GM12865 (cell line): ENCODE measurements around the gene PRMT2.
A peak's percentile ranks its signal among the peaks of the same experiment; 100 is the strongest.

Experiments used
- DNase-seq: peaks from one replicate; pipeline ENCODE4 v3.0.0; 2010; ENCODE audit warnings: low read depth
- H3K4me3 ChIP-seq: 2 replicates; pipeline ENCODE4 v1.5.1; 2011; ENCODE audit warnings: mild to moderate bottlenecking, low read depth, low read length, control low read depth
- CTCF ChIP-seq: IDR thresholded peaks from 2 replicates; pipeline ENCODE4 v1.5.1; 2011; ENCODE audit warnings: low read length, control low read depth, low read depth, inconsistent platforms; ENCODE audit not compliant: insufficient read depth; ENCODE audit errors: missing control alignments

Gene PRMT2

DNA sequence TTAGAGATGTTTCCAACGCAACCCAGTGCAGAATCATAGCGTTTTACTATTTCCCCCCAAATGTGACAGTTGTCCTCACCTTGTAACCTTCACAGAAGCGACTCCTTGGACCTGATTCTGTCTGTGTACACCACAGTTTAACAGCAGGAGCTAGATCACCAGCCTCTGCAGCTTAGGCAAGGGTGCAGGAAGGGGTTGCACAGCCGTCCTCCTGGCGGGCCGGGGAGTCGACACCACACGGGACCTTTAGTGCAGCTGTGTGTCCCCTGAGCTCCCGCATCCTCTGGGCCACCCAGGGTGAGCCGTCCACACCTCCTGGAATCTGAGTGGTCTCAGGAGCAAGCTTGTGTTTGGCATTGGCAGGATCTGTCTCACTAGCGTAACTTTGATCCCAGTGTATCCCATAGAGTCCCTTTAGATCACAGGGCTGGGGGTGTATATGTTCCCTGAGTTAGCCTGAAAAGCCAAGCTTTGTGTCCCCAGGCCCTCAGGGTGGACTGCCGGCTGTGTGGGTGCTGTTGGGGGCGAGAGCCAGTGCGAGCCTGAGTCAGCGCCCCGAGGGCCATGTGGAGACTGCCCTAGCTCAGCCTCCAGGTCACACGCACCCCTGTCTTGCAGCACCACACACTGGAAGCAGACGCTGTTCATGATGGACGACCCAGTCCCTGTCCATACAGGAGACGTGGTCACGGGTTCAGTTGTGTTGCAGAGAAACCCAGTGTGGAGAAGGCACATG, 27.5 kb downstream of the PRMT2 start:
- no peak overlapping the region for H3K4me3 ChIP-seq
- TF ChIP-seq CTCF = no peak
- no peak for DNase-seq

- H3K4me3 ChIP-seq = no peak overlapping the region
- DNase-seq = no peak
- no peak for TF ChIP-seq CTCF
These were observed 28.3 kb downstream of the PRMT2 start for GRCh38 chr21:46663754-46664153.

DNA sequence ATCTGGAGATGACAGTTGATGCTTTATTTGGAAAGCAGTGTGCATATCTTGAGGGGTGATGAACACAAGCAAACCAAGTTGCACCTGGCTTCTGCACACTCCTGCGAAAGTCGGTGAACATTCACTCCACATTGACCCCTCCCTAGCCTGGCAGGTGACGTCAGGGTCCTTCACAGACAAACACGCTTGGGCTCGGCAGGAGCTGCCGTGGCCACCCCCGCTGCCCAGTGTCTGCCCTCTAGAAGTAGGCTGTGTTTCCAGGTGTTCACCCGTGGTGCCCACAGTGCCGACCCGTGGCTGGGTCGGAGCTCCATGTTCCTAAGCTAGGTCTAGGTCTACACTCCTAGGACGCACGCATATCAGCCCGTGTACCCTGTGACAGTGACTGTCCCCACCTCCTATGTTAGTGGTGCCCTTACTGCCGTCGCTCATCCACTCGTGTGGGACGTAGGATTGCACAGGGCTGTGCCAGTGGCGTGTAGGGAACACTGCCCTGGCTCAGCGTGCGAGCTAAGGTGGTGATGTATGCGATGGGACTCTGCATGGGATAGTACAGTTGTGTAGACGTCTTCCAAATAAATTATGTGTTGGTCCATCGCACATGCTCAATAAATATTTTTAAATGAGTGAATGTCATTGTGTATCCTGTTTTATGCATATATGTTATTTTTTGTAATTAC, 29.0 kb downstream of the PRMT2 start:
- TF ChIP-seq CTCF = no peak
- no peak overlapping the region for H3K4me3 ChIP-seq
- DNase-seq = no peak

- DNase-seq = no peak
- no peak for TF ChIP-seq CTCF
- H3K4me3 ChIP-seq = no peak overlapping the region
These were observed 30.1 kb downstream of the PRMT2 start for GRCh38 chr21:46665566-46665965.

DNA sequence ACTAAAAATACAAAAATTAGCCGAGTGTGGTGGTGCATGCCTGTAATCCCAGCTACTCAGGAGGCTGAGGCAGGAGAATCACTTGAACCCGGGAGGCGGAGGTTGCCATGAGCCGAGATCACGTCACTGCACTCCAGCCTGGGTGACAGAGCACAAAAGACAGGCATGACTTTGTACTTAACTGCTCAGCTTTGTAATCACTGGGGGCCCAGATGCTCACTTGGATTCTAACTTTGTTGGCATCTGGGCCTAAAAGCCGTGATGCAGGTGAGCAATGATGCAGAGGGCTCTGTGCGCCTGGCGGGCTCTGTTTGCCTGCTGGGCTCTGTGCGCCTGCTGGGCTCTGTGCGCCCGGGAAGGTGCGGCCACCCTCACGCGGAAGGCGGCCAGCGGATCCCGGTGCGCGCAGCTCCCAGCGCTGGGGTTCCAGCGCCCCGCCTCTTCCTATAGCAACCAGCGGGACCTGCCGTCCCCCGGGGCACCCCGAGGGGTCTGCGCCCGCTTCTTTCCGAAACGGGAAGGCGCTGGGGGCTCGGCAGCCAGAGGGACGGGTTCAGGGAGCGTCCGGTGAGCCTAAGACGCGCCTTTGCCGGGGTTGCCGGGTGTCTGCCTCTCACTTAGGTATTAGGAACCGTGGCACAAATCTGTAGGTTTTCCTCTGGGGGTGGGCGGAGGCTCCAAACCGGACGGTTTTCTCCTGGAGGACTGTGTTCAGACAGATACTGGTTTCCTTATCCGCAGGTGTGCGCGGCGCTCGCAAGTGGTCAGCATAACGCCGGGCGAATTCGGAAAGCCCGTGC, 31.7 kb downstream of the PRMT2 start:
- H3K4me3 ChIP-seq = peak overlapping the region; percentile 88
- DNase-seq = peak; percentile 34
- no peak for TF ChIP-seq CTCF

- no peak for TF ChIP-seq CTCF
These were observed 32.4 kb downstream of the PRMT2 start for GRCh38 chr21:46667741-46668380.

More at GRCh38 chr21:46667741-46668380, 32.4 kb downstream of the PRMT2 start:
- H3K4me3 ChIP-seq = peak overlapping the region; percentile 88
- DNase-seq = peak; percentile 38
